Measurements from ENCODE around the gene OR10H1.
"Not testable (repeated sequence)": the region's sequence is repeated elsewhere in the genome, so short reads cannot be mapped to it uniquely, and the experiment has no call there.

OR10H1 gene

DNA sequence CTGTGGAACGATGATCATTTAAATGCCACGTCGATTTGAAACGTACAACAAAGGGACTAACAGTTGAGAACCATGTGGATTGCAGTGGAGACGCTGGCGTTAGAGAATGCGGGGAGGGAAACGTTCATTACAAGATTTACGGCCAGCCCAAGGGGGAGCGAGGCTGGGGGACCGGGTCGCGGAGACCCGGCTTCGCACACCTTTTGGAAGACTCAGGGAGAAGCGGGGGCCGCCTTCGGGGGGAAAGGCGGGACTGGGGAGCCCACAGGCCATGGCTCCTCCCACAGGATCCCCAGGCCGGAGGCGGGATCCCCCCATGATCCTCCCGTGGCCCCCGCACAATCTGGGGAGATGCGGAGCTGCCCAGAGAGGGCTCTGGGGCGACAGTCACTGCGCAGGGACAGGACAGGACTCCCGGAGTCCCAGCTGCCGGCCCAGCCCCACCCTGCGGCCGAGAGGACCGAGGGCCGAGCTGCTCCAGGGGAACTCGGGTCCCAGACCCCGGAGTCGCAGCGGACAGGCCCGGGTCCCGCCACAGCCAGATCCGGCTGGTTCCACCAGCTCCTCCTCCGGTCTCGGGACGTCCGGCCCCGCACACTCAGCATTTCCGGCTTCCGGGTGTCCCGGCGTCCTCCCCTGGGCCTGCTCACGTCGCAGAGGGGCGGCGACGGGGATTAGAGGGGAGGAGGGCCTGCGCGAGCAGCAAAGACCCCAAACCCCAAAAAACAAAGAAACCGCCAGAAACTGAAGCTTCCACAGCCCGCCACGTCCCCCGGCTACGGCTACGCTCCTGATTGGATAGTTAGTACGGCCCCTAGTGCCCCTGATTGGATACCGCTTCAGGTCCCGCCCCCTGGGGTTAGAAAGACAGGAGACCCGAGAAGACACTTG is 21.1 kb upstream of the OR10H1 start:
- peak overlapping the region; percentile 100 for H3K27ac ChIP-seq (replicated peaks)
- DNase-seq (ENCODE audit: low read depth in 1 of 2, low spot score in 1 of 2), result peak; percentile 95 to 99
- TF ChIP-seq, protein P1, sequence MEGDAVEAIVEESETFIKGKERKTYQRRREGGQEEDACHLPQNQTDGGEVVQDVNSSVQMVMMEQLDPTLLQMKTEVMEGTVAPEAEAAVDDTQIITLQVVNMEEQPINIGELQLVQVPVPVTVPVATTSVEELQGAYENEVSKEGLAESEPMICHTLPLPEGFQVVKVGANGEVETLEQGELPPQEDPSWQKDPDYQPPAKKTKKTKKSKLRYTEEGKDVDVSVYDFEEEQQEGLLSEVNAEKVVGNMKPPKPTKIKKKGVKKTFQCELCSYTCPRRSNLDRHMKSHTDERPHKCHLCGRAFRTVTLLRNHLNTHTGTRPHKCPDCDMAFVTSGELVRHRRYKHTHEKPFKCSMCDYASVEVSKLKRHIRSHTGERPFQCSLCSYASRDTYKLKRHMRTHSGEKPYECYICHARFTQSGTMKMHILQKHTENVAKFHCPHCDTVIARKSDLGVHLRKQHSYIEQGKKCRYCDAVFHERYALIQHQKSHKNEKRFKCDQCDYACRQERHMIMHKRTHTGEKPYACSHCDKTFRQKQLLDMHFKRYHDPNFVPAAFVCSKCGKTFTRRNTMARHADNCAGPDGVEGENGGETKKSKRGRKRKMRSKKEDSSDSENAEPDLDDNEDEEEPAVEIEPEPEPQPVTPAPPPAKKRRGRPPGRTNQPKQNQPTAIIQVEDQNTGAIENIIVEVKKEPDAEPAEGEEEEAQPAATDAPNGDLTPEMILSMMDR (IDR thresholded peaks at IDR 0.05; ENCODE audit: insufficient read depth, low read length), result no peak
- peak; percentile 76; the same call in 1 of the 2 replicates for TF ChIP-seq POLR2AphosphoS5 (IDR thresholded peaks at IDR 0.05; ENCODE audit: low read depth)
- peak; percentile 94 for TF ChIP-seq GABPA (IDR thresholded peaks at IDR 0.05; ENCODE audit: low read depth)
- no peak; the same call in 1 of the 2 replicates for TF ChIP-seq SPI1 (IDR thresholded peaks at IDR 0.05; ENCODE audit: borderline replicate concordance, low read depth)
- TF ChIP-seq, protein P2, sequence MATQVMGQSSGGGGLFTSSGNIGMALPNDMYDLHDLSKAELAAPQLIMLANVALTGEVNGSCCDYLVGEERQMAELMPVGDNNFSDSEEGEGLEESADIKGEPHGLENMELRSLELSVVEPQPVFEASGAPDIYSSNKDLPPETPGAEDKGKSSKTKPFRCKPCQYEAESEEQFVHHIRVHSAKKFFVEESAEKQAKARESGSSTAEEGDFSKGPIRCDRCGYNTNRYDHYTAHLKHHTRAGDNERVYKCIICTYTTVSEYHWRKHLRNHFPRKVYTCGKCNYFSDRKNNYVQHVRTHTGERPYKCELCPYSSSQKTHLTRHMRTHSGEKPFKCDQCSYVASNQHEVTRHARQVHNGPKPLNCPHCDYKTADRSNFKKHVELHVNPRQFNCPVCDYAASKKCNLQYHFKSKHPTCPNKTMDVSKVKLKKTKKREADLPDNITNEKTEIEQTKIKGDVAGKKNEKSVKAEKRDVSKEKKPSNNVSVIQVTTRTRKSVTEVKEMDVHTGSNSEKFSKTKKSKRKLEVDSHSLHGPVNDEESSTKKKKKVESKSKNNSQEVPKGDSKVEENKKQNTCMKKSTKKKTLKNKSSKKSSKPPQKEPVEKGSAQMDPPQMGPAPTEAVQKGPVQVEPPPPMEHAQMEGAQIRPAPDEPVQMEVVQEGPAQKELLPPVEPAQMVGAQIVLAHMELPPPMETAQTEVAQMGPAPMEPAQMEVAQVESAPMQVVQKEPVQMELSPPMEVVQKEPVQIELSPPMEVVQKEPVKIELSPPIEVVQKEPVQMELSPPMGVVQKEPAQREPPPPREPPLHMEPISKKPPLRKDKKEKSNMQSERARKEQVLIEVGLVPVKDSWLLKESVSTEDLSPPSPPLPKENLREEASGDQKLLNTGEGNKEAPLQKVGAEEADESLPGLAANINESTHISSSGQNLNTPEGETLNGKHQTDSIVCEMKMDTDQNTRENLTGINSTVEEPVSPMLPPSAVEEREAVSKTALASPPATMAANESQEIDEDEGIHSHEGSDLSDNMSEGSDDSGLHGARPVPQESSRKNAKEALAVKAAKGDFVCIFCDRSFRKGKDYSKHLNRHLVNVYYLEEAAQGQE (IDR thresholded peaks at IDR 0.05; ENCODE audit: insufficient replicate concordance, low read depth), result peak; percentile 29
- peak overlapping the region; percentile 53 for H3K4me3 ChIP-seq (replicated peaks; ENCODE audit: insufficient read depth, low read length)
- H3K27me3 ChIP-seq (ENCODE audit: insufficient read depth, poor library complexity, severe bottlenecking), result no peaks in the 10 kb centered on the region

DNA sequence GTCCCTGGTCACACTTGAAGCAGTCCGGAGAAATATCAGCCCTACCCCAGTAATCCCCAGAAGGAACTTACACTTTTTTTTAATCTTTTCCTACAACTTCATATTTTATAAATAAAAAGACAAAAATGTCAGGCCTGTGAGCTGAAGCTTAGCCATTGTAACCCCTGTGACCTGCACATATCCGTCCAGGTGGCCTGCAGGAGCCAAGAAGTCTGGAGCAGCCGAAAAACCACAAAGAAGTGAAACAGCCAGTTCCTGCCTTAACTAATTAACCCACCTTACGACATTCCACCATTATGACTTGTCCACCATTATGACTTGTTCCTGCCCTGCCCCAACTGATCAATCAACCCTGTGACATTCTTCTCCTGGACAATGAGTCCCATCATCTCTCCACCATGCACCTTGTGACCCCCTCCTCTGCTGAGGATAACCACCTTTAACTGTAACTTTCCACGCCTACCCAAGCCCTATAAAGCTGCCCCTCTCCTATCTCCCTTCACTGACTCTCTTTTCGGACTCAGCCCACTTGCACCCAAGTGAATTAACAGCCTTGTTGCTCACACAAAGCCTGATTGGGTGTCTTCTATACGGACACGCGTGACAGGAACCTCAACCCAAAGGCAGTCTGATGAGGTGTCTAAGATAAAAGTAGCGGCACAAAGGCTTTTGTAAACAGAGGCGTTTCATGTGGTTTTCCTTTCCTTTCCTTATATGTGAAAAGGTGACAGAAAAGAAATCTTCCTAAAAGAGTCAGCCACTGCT is 20.3 kb upstream of the OR10H1 start:
- not testable (repeated sequence) for H3K27me3 ChIP-seq (ENCODE audit: insufficient read depth, poor library complexity, severe bottlenecking)
- Histone ChIP-seq H3K27ac (replicated peaks) (peak overlapping the region; percentile 100), H3K4me3 (replicated peaks; ENCODE audit: insufficient read depth, low read length) (peak overlapping the region; percentile 53)
- peak in 1 of 2 experiments; percentile 25 for DNase-seq (ENCODE audit: low read depth in 1 of 2, low spot score in 1 of 2)

DNA sequence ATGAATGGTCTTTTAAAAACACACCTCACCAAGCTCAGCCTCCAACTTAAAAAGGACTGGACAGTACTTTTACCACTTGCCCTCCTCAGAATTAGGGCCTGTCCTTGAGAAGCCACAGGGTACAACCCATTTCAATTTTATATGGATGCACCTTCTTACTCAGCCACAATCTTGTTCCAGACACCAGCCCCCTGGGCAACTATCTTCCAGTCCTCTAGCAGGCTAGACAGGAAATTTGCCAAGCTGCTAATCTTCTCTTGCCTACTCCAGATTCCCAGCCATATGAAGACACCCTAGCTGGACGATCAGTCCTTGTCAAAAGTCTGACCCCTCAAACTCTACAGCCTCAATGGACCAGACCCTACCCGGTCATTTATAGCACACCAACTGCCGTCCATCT is 18.8 kb upstream of the OR10H1 start:
- DNase-seq (ENCODE audit: low read depth in 1 of 2, low spot score in 1 of 2); H3K4me3 ChIP-seq (replicated peaks; ENCODE audit: insufficient read depth, low read length); H3K27ac ChIP-seq (replicated peaks); H3K27me3 ChIP-seq (ENCODE audit: insufficient read depth, poor library complexity, severe bottlenecking): not testable (repeated sequence)

DNA sequence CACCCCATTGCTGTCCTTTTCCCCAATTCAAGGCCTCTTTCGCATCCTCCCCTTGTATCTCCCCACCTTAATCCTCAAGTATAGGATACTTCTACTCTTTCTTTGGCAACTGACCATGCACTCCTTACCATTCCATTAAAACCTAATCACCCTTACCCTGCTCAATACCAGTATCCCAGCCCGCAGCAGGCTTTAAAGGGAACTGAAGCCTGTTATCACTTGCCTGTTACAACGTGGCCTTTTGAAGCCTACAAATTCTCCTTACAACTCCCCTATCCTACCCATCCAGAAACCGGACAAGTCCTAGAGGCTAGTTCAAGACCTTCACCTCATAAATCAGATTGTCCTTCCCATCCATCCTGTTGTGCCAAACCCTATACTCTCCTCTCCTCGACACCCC is 16.2 kb upstream of the OR10H1 start:
- no peaks in the 10 kb centered on the region for H3K27me3 ChIP-seq (ENCODE audit: insufficient read depth, poor library complexity, severe bottlenecking)
- H3K4me3 ChIP-seq (replicated peaks; ENCODE audit: insufficient read depth, low read length), result no peak overlapping the region
- DNase-seq (ENCODE audit: low read depth in 1 of 2, low spot score in 1 of 2), result no peak
- H3K27ac ChIP-seq (replicated peaks), result no peak overlapping the region
- TF ChIP-seq GABPA (IDR thresholded peaks at IDR 0.05; ENCODE audit: low read depth) (no peak), SPI1 (IDR thresholded peaks at IDR 0.05; ENCODE audit: borderline replicate concordance, low read depth) (no peak), POLR2AphosphoS5 (IDR thresholded peaks at IDR 0.05; ENCODE audit: low read depth) (no peak)
- TF ChIP-seq, protein P2 (IDR thresholded peaks at IDR 0.05; ENCODE audit: insufficient replicate concordance, low read depth), result no peak
- TF ChIP-seq, protein P1 (IDR thresholded peaks at IDR 0.05; ENCODE audit: insufficient read depth, low read length), result no peak

Data from HL-60 (cell line).